Measurements from ENCODE around the gene ITPKB. TPM values are rescaled to one million over a fixed set of nuclear protein-coding genes. Genes with fewer than 3 reads are reported as not detected.
A peak's percentile ranks its signal among the peaks of the same experiment; 100 is the strongest.

Gene ITPKB
- total RNA-seq, 1 donor from 2014 or later: 44.1 TPM

DNA sequence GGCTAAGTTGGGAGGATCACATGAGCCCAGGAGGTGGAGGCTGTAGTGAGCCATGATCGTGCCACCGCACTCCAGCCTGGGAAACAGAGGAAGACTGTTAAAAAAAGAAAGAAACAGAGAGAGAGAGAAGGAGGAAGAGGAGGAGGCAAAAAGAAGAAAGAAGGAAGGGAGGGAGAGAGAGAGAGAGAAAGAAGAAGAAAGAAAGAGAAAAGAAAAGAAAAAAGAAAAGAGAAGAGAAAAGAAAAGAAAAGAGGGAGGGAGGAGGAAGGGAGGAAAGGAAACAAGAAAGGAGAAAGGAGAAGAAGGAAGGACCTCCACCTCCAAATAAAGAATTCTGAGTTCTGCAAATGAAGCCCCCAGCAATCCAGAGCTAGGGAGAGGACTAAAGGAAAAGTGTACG, 108.5 kb downstream of the ITPKB start:
- Histone ChIP-seq H3K9me3 (no peaks in the 10 kb centered on the region), H3K27ac (no peak overlapping the region), H3K4me1 (peaks cover 16% of the 10 kb centered on the region), H3K27me3 (no peaks in the 10 kb centered on the region), H3K4me3 (no peak overlapping the region), H3K36me3 (peaks cover 10% of the 10 kb centered on the region)
- TF ChIP-seq CTCF (IDR thresholded peaks at IDR 0.05): no peak
- no peak for DNase-seq
- no peak for ATAC-seq
- intact Hi-C loops (cut with DNase I): loop anchor here (10.0 kb wide), 1 partner anchor 104 kb away; the partner anchor contains the start of gene ITPKB

GRCh38 chr1:226629896-226630550, 109.1 kb downstream of the ITPKB start:
- no peak overlapping the region for H3K27ac ChIP-seq
- H3K4me1 ChIP-seq: peaks cover 16% of the 10 kb centered on the region
- no peak for TF ChIP-seq CTCF (IDR thresholded peaks at IDR 0.05)
- no peak overlapping the region for H3K4me3 ChIP-seq
- H3K36me3 ChIP-seq: peaks cover 6% of the 10 kb centered on the region
- H3K27me3 ChIP-seq: no peaks in the 10 kb centered on the region
- peak; percentile 22 for DNase-seq
- intact Hi-C loops (cut with DNase I): loop anchor here (10.0 kb wide), 1 partner anchor 105 kb away; the partner anchor contains the start of gene ITPKB
- no peak for ATAC-seq
- no peaks in the 10 kb centered on the region for H3K9me3 ChIP-seq

GRCh38 chr1:226629210-226629895, 109.7 kb downstream of the ITPKB start:
- DNase-seq (peak; percentile 45), ATAC-seq (no peak)
- Histone ChIP-seq H3K9me3 (no peaks in the 10 kb centered on the region), H3K27me3 (no peaks in the 10 kb centered on the region), H3K4me1 (peaks cover 14% of the 10 kb centered on the region), H3K36me3 (peaks cover 6% of the 10 kb centered on the region), H3K27ac (no peak overlapping the region), H3K4me3 (no peak overlapping the region)
- TF ChIP-seq CTCF (IDR thresholded peaks at IDR 0.05): no peak
- intact Hi-C loops (cut with DNase I): no loop called here

DNA sequence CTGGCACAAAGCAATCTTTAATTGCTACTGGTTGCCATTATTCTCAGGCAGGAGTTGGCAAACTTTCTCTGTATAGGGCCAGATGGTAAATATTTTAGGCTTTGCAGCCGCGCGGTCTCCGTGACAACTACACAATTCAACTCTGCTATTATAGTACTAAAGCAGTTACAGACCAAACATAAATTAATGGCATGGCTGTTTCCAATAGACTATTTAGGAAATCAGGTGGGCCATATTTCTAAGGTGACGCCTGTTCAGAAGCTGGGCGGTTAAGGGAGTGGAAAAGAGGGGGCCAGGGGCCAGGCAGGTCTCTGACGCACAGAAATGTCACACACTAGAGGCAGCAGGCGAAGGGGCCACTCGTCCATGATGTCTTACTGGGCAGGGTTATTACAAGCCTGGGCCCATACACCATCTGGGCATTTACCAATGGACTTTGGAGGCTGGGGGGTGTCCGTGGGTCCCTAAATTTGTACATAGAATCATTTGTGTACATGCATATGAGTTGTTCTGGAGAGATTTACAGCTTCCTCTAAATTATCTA, 110.4 kb downstream of the ITPKB start:
- ATAC-seq: no peak
- peak; percentile 31 for DNase-seq
- Histone ChIP-seq H3K4me1 (peaks cover 7% of the 10 kb centered on the region), H3K27ac (no peak overlapping the region), H3K36me3 (peaks cover 6% of the 10 kb centered on the region), H3K27me3 (no peaks in the 10 kb centered on the region), H3K9me3 (no peaks in the 10 kb centered on the region), H3K4me3 (no peak overlapping the region)
- intact Hi-C loops (cut with DNase I): no loop called here
- no peak for TF ChIP-seq CTCF (IDR thresholded peaks at IDR 0.05)

GRCh38 chr1:226627924-226628611, 111.0 kb downstream of the ITPKB start:
- peaks cover 4% of the 10 kb centered on the region for H3K4me1 ChIP-seq
- no peaks in the 10 kb centered on the region for H3K9me3 ChIP-seq
- no peaks in the 10 kb centered on the region for H3K27me3 ChIP-seq
- no peak for TF ChIP-seq CTCF (IDR thresholded peaks at IDR 0.05)
- intact Hi-C loops (cut with DNase I): no loop called here
- ATAC-seq: no peak
- H3K36me3 ChIP-seq: peaks cover 6% of the 10 kb centered on the region
- H3K4me3 ChIP-seq: no peak overlapping the region
- DNase-seq: peak; percentile 51
- H3K27ac ChIP-seq: no peak overlapping the region
